Fibroblast of gingiva (primary cell): ENCODE measurements around the gene C8G.

Experiments used
- DNase-seq: peaks from one replicate; pipeline ENCODE4 v3.0.0-alpha.2; 2011; ENCODE audit warnings: low read depth

C8G gene

GRCh38 chr9:136920734-136921231, 24.3 kb upstream of the C8G start:
- no peak for DNase-seq

DNA sequence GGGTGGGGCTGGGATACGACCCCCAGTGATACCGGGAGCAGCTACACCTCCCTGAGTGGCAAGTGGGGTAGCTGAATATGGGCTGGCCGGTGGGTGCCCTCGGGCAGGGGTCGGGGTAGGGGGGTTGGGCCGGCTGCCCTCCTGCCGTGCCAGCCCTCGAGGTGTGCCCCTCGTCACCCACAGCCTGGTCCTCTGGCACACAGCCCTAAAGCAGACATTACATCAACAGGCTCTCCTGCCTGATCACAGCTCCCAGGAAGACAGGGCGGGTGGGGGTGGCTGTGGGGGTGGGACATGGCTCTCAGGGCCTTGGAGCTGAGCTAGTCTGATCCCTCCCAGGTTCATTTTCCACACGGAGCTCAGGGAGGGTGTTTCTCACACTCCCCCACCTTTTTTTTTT, 23.7 kb upstream of the C8G start:
- no peak for DNase-seq

DNA sequence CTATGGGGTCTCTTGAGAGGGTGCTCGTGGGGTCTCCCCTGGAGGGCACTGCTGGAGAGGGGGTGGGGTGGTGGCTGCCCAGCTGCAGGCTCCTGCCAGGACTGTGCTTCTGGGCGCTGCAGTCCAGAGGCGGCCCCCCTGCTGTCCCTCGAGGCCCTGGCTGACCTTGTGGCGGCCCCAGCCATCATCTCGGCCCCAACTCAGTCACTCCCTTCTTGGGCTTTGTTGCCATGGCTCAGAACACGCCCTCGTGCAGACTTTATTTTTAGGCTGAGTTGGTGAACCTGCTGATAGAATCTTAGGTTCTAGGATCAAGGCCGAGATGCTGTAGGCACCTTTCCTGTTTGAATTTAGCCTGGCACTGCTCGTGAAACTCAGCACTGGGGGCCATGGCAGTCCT, 23.3 kb upstream of the C8G start:
- no peak for DNase-seq

GRCh38 chr9:136922540-136922939, 22.5 kb upstream of the C8G start:
- DNase-seq, result no peak

DNA sequence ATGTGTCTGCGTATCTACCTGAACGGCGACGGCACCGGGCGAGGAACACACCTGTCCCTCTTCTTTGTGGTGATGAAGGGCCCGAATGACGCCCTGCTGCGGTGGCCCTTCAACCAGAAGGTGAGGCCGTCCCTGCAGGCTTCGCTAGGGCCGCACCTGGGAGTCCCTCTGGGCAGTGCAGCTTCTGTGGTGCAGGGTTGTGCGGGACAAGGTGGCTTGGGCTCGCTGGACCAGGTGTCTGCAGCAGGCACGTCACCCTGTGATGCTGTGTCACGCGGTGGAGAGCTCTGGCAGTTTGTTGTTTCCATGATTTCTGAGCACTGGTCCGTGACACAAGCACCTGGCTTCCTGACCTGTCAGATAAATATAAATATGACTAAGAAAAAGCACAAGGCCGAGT, 21.2 kb upstream of the C8G start:
- DNase-seq, result no peak

DNA sequence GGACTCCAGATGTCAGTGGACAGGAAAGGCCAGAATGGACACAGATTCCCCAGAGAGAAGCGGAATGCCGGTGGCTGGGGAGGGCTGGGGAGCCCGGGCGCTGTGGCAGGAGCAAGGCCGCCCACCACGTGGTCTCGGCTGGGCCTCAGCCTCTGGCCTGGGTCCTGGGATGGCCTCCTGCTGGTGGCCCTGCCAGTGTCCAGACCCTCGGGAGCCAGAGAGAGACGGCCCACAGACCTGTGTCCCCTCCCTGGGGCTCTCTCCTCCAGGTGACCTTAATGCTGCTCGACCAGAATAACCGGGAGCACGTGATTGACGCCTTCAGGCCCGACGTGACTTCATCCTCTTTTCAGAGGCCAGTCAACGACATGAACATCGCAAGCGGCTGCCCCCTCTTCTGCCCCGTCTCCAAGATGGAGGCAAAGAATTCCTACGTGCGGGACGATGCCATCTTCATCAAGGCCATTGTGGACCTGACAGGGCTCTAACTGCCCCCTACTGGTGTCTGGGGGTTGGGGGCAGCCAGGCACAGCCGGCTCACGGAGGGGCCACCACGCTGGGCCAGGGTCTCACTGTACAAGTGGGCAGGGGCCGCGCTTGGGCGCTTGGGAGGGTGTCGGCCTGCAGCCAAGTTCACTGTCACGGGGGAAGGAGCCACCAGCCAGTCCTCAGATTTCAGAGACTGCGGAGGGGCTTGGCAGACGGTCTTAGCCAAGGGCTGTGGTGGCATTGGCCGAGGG, 19.5 kb upstream of the C8G start:
- DNase-seq, result no peak

GRCh38 chr9:136926154-136926704, 18.8 kb upstream of the C8G start:
- no peak for DNase-seq

DNA sequence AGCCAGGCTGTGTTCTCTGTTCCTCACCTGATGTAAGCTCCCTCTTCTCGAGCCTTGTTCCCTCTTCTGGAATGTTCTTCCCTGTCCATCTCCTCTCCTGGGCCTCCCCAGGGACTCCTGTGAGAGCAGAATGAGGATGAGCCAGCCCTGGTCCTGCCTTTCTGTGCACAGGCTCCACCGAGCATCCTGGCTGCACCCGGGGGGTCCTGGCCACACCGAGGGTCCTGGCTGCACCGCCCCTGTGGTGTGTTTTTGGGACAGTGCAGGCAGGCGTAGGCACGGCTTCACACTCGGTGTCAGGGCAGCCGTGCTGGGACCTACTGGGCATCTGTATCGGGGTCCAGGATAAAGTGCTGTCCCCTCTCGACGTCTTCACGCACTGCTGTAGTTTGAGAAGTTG, 18.3 kb upstream of the C8G start:
- no peak for DNase-seq

DNA sequence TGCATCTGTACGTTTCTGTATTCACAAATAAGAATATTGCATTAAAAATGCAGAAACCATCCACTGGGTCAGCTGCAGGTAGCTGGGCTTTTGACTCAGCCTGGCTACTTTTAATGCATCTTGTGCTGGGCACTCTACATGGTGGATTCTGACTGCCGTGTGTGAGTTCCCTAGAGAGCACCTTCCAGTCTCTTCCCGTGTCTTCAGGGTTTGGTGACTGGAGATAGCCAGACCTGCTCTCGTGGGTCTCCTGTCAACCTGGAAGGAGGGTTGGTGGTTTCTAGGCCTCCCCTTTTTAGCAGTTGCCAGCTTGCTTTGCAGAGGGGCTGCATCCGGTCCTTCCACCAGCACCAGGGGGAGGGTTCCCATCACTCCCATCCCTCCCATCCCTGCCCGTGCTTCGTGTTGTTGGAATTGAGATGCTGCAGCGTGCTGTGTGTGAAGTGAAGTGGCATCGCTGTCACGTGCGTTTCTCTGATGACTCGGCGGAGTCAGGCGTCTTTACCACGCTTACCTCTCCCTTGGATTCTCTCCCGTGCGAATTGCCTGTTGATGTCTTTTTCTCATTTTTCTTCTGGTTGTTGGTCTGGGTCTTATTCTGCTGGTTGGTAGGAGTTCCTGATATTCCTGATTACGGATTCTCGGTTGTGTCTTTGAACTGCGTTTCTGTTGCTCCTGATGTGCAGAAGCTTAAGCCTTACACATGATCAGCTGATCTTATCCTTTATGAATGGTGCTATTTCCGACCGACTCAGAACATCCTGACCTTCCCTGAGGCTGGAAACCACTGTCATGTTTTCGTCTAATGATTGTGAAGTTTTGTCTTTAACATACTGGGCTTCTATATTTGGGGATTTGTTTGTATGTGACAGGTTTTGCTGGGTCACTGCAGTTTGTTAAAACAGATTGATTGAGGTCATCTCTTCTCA, 17.4 kb upstream of the C8G start:
- DNase-seq, result no peak

GRCh38 chr9:136928591-136928990, 16.5 kb upstream of the C8G start:
- DNase-seq, result no peak

GRCh38 chr9:136930014-136930413, 15.0 kb upstream of the C8G start:
- DNase-seq, result no peak

GRCh38 chr9:136931611-136932130, 13.4 kb upstream of the C8G start:
- DNase-seq, result no peak

DNA sequence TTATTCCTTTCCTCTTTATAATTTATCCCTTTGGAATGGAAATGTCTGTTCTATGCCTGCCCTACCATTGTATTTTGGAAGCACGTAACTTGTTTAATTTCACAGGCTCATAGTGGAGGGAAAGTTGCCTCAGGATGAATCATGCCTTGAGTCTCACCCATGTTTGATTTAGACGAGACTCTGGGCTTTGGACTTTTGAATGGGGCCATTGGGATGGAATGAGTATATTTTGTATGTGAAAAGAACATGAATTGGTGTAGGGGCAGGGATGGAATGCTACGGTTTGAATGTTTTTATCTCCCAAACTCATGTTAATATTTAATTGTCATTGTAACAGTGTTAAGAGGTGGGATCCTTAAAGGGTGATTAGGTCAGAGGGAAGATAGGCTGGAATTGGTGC, 10.8 kb upstream of the C8G start:
- no peak for DNase-seq

- no peak for DNase-seq
These were observed 9.4 kb upstream of the C8G start for GRCh38 chr9:136935651-136936050.

DNA sequence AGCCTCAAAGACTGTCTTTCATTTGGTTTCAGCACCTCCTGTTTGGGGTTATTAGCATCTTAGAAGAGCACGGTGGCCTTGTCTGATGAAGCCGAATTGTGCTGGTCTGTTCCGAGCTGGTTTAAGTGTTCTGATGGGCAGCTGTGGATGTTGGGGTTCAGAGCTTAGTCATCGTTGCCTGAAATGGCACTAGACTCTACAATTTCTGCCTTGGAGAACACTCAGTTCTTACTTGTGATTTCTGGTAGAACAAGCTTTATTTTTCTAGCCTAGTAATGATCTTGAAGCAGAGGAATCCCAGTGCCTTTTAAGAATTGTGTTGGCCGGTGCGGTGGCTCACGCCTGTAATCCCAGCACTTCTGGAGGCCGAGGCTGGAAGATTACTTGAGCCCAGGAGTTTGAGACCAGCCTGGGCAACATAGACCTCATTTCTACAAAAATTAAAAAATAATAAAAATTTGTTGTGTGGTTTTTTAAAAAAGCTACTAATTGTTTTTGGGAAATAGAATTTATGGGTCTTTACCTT, 8.3 kb upstream of the C8G start:
- no peak for DNase-seq

DNA sequence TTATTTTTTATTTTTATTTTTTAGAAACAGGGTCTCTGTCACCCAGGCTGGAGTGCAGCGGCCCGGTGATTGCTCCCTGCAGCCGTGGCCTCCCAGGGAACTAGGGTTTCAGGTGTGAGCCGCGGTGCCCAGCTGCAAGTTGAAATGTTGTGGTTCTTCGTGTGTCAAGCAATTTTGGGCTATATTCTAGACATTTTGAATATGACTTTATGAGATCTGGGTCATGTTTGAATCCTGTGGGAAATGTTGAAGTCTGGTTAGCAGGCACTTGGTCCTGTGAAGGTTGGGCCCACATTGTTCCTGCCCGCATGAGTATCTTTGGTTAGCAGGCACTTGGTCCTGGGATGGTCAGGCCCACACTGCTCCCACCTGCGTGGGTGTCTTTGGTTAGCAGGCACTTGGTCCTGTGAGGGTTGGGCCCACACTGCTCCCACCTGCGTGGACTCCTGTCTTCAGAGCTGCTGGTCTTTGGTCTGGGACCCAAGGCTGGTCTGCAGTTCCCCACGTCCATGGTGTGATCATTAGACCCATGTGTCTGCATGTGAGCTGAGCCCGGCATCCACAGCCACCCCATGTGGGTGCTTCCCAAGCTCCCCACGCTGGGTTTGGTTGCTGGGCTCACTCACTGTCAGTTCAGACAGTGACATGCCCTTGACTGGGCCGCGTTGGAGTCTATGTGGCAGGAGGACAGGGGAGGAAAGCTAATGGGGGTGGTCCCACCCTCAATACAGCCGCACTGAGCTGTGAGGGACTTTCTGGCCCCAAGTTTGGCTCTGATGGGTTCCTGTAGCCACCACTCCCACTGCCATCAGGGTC, 7.6 kb upstream of the C8G start:
- DNase-seq, result no peak

DNA sequence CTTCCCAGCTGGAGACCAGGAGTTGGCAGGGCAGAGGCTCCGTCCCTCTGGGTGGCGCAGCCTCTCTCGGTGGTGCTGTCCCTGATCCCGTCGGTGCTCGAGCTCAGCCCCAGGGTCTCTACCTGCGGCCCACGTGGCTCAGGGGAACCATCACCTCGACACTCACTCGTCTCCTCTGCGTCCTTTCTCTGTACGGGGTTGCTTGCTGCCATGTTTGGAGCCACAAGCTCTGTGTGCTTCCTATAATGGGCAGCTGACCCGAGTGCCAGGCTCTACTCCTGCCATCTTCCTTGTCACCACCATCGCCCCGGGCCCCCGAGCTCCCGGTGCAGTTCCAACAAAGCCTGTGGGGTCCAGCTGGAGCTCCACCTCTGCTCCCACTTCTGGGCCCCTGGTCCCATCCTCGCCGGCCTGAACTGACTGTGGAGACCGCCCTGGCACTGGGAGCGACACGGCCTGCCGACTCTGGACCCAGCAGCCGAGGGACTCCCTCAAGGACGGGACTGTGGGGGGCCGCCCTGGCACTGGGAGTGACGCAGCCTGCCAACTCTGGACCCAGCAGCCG, 5.5 kb upstream of the C8G start:
- no peak for DNase-seq

DNA sequence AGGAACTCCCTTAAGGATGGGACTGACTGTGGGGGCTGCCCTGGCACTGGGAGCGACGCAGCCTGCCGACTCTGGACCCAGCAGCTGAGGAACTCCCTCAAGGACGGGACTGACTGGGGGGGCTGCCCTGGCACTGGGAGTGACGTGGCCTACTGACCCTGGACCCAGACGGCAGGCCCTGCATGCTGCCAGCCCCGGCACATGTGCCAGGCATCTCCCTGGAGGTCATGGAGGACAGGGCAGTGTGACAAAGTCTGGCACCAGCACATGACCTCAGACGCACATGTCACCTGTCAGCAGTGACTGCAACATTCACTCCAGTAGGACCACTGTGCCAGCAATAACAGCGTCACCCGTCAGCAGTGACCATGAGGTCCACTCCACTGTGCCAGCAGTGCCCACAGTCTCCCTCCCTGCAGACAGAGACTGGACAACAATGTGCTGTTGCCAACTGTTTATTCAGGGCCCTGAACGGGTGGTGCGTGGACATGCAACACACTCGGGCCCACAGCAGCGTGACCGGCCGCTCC, 5.0 kb upstream of the C8G start:
- no peak for DNase-seq

DNA sequence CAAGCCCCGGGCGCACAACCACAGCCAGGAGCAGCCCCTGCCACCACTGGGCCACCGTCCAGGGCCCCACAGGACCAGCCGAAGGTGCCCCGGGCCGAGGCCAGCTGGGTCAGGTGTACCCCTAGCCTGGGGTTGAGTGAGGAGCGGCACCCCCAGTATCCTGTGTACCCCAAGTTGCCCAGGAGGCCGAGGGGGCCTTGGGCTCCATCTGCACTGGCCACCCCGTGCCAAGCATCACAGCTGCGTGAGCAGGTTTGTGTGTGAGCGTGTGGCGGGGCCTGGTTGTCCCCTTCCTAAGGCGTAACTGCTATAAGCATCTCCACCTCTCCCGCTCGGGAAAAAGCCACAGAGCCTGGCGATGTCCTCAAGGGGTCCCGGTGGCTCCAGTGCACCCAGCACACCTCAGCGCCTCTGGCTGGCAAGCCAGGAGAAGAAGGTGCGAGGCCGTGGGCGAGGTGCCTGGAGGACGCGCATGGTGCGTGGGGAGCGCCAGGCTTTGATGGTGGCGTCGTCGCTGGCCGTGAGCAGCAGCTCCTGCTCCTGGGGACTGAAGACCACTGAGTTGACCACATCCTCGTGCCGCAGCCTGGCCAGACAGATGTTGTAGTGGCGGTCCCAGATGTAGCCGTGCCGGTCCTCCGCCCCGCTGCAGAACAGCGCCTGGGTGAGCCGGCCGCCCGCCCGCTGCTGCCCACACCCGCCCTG, 4.4 kb upstream of the C8G start:
- no peak for DNase-seq
